HG02840 (cell line): Measurements from ENCODE around the gene USH1G.
"Not testable (repeated sequence)": the region's sequence is repeated elsewhere in the genome, so short reads cannot be mapped to it uniquely, and the experiment has no call there.

Source experiments
- ATAC-seq: cut with Tn5 transposase; IDR thresholded peaks from one replicate; pipeline ENCODE4 v1.9.1; 2021; ENCODE audit warnings: mild to moderate bottlenecking, moderate library complexity, moderate number of reproducible peaks; ENCODE audit not compliant: unreplicated experiment, low FRiP score

USH1G gene

DNA sequence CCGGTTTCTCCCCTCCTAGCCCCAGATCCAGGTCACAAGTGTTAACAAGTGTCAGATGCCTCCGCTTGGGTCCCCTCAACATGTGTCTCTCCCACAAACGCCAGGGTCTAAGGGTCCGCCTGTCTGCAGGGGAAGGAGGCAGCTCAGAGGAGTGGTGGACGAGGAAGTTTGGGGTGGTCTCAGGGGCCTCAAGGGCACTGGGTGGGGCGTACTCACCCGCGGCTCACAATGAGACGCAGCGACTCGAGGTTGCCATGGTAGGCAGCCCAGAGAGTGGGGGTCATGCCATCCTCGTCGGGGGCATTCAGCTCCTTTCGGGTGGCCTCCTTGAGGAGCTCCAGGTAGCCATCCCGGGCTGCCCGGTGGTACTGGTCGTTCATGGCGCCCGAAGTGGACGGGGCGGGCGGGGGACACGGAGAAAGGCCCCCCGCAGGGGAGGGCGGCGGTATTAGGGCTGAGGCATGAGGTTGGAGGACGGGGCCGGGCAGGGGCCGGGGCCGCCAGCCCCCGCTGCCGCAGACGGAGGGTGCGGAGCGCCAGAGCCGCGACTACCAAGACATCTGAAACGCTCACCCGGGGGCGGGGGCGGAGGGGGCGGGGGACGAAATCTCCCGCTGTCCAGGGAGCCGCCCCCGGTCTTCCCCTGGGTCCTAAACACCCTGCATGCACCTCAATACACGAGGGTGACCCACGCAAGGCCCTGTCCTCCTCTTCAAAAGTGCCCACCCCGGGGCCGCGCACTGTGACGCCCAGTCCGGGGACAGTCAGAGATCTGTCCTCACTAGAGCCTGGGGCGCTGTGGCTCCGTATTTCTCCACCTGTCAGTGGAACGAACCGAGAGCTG is at the start of gene USH1G:
TSS of gene USH1G (minus strand) at position 562 of the 844 bp plus-strand sequence. CDS start at position 380, 182 bp downstream.
- ATAC-seq: no peak

DNA sequence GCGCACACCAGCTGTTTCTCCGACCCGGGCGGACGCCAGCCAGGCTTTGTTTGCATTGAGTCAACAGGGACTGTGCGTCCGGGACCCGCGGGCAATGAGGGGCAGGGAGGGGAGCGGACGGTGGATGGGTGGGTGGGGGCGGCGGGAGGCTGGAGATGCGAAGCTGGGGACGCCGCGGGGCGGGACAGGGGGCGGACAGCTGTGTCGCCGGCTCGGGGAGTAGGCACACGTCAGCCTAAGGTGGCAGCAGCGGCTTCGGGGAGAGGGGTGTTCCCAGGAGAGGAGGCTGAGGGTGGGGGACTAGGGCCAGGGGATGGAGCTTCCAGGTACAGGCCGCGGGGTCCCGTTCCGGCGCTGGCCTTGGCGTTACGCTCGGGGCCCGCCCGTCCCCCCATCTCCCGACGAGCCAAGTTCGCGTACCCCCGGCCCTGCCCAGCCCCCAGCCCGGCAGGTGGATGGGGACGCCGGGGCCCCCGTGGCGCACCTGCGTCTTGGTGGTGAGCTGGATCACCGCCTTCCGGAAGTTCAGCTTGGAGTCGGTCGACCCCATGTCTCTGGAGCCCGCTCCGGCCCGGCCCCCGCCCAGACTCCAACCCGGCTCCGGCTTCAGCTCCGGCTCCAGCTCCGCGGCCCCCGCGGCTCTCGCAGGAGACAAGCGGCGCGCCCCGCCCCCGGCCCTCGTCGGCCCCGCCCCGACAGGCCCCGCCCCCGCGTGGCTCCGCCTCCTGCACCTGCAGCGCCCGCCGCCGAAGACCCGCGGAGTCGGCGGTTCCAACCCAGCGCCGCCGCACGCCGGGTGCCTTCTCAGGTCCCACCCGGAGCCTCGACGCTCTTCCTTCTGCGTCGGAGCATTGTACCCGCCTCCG is 49.3 kb upstream of the USH1G start, which contains the start of gene HID1:
TSS of gene HID1 (minus strand) at position 653 of the 866 bp plus-strand sequence. CDS start at position 550, 103 bp downstream.
- ATAC-seq: no peak

DNA sequence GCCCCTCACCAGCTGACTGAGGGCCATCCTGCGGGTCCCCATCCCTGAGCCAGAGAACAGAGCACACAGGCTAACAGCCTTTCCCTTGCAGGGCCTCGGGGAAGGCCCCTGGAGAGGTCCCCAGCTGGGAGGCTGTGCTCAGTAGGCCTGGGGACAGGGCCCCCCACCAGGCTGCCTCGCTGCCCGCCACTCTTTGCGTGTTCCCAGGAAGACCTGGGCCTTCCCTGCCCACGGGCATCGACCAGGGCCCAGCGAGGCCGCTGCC is 48.7 kb upstream of the USH1G start:
- ATAC-seq: no peak

DNA sequence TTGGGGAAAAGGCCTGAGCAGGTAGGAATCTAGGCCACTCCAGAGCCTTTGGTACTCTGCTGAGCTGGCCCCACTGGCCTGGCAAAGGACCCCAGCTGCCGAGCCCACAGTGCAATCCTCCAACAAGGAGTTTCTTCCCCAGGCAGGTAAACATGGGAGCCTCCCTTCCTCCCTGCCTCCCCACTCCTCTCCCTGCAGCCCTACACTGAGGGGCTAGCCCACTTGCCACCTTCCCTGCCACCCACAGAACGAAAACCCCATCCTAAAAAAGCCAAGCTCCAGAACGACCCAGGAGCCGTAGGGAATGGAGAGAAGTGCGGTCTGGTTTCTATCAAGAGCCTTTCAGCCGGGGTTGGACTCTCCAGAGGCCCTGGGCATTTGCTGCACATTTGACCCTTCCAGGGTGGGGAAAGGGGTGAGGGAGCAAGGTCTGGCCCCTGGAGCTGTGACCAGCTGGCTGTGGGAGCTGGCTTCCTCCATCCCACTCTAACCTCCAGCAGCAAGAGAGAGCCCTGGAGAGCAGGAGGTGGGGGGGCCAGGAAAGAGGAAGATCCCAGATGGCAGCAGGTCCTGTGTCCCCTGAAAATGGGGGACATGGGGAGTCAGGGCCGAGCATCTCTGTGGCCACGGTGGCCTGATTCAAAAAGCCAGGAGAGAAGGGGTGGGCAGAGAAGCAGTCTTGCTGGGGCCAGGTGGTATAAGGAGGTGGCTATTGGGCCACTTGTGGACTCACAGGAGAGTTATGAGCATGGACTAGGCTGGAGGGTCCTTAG is 48.2 kb upstream of the USH1G start:
- ATAC-seq: no peak

DNA sequence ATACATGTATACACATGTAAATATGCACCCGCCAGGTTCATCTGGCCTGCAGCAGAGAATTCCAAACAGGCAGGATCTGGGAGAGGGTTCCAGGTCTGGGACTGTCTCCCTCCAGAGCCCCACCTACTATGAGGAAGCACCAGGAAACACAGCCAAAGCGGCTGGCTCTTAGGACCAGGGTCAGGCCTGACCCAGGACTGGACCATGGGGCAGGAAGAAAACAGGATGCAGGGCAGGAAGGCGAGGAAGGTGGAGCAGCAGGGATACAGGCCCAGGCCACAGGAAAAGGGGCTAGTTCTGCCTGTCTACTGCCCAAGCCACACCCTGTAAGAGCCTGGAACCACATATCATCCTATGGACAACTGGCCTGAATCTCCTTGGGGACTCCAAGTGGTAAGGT is 47.3 kb upstream of the USH1G start:
- ATAC-seq: no peak

DNA sequence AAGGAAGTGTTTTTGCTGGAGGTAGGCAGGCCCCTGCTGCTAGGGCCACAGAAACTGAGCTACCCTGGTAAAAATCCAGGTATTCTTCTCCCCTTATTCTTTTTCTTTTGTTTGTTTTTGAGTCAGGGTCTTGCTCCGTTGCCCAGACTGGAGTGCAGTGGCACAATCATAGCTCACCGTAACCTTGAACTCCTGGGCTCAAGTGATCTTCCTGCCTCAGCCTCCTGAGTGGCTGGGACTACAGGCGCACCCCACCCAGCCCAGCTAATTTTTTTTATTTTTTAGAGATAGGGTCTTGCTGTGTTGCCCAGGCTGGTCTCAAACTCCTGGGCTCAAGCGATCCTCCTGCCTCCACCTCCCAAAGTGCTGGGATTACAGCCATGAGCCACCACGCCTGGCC is 46.4 kb upstream of the USH1G start:
- not testable (repeated sequence) for ATAC-seq

DNA sequence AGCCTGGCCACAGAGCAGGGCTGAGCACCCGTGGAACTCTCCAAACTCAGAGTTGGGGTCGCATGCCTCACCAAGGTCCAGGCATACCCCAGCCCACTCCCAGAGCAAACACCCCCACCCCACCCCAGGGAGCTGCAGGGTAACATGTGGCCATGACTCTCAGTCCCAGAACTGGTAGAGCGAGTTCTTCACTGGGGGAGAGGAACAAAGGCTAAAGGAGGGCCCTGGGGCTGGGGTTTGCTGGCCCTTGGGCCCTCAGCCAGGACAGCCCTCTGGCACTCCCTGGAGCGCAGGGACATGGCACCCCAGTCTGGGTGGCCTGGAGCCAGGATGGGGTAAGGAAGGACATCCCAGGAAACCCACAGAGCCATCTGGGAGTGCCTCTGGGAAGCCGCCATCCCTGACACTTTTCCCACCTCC is 45.3 kb upstream of the USH1G start:
- ATAC-seq: no peak

DNA sequence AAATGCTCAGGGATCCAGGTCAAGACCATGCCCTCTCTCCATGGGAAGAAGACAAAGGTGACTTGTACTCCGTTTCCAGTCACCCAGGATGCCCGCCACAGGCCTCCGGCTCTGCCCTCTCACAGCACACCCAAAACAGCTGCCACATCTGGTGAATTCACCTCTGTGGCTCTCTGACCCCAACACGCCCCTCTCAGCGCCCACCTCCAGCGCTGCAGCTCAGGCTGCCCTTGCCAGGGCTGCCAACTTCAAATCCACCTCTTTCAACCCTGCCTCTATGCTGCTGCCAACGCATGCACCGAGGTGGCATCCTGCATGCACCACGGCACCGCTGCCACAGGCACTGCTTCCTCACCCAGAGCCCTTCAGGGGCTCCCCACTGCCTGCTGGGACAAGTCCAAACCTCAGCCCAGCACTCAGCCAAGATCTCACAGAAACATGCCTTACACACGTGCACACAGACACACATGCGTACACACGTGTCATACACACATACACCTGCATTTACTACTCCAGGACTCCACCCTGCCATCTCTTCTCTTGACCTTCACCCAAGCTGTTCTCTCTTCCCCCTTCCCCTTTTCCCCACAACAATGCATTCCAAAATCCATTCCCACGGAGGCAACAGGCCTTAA is 42.0 kb upstream of the USH1G start:
- no peak for ATAC-seq

DNA sequence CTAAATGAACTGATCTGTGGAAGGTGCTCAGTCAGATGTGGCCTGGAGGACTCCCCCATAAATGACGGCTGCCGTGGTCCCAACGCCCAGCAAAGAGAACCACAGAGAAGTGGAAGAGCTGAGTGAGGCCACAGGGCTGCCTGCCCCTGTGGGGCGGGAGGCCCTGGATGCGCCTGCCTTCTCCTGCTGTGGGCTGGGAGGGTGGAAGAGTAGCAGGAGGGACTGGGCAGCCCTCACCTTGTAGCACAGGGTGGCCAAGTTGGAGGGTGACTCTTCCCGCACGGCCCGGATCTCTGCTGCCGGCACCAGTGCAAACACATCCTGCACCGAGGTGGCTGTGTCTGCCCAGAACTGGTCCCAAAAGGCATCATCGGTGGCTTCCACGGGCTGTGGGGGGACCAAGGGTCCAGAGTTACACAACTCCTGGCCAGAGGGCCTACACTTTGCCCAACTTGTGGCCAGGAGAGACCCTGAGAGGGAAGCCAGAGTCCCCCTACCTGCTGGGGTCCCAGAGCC is 41.2 kb upstream of the USH1G start:
- ATAC-seq: no peak

DNA sequence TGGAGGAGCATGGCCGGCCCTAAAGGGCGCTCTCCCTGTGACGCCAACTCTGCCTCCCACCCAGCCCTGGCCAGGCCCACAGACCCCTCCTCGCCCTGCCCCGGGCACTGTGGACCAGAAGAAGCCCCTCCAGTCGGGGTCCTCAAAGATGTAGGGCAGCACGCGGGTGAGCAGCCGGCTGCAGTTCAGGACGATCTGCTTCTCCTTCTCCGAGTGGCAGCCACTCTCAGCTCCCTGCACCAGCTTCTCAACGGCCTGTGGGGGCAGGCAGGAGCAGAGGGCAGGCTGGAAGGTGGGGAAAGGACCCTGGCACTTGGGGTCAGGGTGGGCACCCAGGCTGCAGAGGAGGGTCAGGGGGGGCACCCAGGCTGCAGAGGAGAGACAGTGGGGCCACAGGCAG is 40.6 kb upstream of the USH1G start:
- ATAC-seq: no peak

DNA sequence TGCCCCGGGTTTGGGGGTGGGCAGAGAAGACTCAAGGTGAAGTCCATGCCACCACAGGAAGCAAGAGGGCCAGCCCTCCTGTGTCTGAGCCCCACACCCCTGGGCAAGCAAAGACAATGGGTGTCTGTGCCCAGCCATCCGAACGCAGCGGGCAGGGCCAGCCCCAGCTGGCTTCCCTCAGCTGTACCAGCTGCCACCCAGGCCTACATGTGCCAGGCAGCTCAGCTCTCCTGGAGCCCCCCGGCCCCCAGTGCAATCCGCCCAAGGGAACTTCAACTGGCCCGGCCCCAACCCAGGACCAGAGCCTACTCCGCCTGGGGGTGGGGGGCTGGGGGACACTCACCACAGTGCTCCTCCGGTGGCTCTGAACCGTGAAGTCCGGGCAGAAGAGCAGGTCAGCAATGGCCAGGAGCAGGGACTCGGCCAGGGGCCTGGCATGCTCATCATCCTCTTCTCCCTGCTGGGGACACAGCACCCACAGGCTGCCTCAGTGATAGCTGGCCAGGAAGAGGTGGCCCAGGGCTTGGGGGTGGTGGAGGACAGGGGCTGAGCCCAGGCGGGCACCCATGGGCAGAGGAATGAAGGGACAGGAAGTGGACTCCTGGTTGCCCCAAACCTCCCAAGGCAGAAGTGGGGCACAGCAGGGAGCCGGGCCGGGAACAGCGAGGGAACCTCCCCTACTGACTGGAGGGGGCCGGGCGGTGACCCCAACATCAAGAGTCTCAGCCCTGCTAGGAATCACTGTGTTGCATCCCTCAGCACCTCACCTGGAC is 39.8 kb upstream of the USH1G start:
- no peak for ATAC-seq

DNA sequence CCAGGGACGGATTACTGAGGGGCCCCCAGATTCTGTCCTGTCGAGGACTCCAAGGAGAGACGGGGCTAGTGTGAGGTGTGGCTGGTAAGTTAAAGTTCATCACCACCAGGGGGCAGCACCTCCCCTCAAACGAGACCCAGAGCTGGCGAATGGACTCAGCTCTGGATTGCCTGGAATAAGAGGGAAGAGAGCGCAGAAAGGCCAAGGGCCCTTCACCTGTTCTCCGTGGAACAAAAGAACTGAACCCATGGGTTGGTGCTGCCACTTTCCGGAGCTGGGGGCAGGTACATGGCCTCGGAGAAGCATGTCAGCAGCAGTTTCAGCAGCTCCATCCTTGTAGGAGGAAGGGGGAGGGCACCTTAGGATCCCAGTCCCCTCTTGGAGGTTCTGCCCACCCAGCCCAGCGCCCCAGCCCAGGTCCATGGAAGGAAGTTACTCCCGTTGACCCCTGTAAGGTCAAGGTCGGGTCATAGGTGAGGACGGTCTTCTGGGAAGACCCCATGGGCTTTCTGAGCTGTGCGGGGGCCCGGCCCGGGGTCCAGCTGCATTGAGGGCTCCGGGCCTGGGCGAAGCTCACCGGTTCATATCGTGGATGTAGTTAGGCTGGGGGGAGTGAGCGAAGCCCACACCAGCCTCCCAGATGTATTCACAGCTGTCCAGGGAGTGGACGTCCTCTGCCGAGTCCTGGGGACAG is 38.7 kb upstream of the USH1G start:
- ATAC-seq: no peak

DNA sequence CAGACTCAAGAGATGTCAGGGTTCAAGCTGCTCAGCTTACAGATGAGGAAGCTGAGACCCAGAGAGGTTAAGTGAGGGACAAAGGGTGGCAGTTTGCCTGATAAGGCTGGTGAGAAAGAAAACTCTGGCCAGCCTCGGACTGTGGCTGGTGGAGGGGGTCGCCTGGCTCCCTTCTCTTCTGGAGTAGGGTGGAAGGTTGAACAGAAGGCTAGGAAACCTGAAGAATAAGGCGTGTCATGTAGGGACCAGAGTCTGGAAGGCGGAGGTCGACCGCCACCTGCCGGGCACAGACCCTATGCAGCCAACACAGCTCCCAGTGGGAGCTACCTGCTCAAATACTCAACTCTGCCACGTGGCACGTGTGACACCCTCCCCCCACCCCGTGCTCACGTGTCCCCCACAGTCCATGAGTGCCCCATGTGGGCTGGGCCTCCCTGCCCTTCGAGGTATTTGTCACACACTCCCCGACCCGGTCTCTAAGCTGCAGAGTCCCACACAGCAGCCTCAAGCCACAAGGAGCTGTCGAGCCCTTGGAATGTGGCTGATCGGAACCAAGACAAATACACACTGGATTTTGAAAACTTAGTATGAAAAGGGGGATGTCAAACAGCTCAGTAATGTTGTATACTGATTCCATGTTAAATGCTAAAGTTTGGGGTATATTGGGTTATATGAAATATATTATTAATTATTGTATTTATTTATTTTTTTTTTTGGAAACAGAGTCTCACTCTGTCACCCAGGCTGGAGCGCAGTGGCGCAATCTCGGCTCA is 37.7 kb upstream of the USH1G start:
- no peak for ATAC-seq

DNA sequence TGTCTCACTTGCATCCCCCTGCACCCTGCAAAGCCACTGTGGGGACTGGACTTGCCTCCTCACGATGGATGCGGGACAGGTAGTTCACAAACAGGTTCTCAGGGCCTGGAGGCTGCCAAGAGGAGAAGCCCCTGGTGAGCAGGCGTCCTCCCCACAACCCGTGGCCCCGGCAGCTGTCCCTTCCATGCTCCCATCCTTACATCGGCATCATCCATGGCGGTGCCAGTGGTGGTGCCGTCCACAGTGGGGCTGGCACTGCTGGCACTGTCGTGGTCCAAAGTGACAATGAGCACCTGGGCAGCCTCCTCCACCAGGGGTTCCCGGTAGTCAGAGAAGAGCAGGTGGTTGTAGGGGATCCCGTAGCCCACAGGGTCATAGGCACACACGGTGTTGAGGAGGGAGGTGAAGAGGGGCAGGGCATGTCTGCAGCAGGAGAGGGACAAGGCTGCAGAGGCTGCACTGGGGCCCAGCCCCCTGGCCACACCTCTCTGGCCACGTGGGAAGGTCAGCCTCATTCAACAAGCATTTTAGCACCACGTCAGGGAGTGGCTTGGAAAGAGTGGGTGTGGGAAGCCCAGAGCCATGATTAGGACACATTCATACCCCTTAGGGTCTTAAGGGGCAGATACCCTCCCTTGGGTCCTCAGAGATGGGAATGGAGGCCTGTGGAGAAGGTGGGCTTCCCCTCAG is 36.9 kb upstream of the USH1G start:
- ATAC-seq: no peak

DNA sequence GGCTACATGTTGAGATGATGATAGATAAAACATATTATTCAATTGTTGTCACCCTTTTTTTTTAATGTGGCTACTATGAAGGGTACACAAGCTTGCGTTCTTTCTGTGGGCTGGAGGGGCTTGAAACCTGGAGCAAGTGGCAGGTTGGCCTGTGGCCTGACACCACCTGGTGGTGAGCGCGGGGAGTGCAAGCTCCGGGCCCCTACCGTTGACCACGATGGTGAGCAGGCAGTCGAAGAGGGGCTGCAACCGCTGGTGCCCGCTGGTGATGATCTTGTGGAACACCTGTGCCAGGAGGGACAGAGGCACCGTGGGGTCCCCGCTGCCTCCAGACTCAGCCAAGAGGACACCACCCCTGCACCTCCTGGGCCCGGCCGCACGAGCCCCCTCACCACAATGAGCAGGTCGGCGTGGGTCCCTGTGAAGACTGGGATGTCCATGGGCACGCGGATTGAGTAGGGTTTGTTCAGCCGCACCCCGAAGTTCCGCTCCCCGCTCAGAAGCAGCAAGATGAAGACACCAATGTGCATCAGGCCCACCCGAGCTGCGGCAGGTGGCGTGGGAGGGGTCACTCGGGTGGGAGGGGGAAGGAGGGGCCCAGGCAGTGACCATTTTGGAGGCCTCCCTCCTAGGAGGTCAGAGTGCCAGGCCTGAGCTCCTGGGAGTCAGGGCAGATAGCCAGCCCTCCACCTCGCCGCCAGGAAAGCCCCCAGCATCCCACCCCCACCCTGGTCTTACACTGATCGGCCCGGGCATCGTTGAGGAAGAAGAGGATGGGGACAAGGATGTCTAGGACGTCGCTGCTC is 35.1 kb upstream of the USH1G start:
- no peak for ATAC-seq

DNA sequence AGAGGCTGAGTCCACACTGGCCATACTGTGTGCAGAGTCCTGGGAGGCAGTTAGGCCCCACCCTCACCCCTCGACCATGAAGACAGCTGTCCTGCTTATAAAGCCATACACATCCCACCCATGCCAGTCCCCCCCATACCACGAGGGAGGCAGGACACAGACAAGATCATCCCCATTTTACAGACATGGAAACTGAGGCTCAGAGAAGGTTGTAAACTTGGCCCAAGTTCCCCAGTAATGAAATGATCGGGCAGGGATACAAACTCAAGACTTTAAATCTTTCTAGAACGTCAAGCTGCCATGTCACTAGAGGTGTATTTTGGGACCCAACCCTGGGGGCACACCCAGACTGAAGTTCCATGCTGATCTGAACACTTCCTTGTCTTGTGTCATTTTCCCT is 33.0 kb upstream of the USH1G start:
- ATAC-seq: no peak
